HG03460 (cell line): ENCODE results near the gene DCANP1.

Source experiments
- ATAC-seq: cut with Tn5 transposase; IDR thresholded peaks from one replicate; pipeline ENCODE4 v1.9.1; 2021; ENCODE audit not compliant: unreplicated experiment

DCANP1 gene

GRCh38 chr5:135457424-135458071, 10.4 kb upstream of the DCANP1 start:
- peak; percentile 59 for ATAC-seq

DNA sequence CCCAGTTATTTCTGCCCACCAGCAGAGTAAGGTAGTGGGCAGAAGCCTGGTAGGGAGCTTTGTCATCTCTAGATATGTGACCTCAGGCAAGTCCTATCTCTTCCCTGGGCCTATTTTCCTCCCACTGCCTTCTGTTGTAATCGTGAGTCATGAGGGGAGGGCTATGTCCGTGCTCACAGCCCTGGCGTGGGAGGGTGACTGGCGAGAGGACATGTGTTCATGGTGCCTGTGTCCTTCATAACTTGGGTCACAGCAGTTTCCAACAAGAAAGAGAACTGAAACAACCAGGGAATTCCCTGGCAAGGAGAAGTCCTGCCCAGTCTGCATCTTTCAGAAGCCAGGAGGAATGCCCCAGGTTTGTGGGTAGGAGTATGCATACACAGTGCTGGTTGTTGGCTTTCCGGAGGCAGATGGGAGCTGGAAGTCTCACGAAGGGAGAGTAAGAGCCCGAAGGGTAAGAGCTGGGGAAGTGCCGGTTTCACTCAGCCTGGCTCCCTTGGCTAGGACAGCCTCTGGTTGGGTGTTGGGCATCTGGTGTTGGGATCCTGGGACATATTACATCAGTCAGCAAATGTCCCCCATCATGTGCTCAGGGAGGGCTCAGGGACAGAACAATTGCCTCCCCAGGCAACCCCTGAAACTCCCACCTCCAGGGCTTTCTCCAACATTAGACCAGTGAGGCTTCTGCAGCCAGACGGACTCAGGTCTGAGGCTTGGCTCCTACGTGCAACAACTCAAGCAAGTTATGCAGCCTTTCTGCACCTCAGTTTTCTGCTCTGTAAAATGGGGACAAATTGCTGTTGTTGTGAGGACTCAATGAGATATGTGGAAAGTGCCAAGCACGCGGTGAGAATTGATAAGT, 9.3 kb upstream of the DCANP1 start:
- ATAC-seq: no peak

DNA sequence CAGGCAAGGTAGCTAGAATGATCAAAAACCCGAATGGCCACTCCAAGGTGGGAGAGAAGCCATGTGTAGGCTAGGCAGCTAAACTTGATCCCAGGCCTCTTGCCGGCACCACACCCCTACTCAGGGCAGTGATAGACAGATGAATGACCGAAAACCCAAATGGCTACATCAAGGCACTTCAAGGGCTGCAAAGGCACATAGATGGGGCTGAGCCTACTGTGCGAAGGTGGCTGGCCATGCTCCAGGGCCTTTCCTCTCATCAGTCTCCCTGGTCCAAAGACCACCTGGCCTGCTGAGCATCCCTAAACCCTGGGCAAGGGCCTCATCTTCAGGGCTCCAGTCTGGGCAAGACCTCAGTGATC, 8.7 kb upstream of the DCANP1 start:
- no peak for ATAC-seq

- ATAC-seq: no peak
These were observed 7.8 kb upstream of the DCANP1 start for GRCh38 chr5:135454946-135455345.

GRCh38 chr5:135453613-135454012, 6.5 kb upstream of the DCANP1 start:
- ATAC-seq: no peak

DNA sequence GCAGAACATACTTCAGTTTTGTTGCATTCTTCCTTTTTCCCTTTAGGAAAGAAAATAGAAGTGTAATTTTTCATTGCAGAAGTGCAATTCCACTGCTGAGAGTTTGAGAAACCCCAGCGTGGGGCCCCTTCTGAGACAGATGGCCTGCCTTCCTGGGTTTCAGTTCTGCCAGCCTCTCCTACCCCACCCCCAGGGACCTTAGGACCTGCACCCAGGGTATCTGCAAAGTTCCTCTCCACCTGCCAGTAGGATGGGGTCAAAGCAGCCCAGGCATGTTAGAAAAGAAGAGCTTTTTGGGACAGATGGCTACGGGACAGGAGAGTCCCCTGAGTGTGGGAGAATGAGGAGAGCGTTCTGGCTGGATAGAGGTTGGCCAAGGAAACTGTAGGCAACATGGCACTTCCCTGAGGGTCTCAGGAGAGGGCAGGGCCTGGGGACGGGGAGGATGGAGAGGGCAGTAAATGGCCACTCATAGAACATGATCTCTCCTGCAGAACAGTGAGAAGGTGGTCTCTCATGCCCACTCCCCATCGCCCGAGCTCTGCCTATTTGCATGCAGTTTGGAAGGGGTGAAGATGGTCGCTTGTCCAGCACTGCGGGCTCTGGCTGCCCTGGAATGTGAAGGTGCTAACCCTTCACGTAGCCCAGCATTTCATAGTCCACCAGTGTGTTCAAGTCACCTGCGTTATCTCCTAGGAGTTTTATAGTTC, 5.3 kb upstream of the DCANP1 start, which contains the start of gene TIFAB:
TIFAB (minus strand) TSS at position 31 of the 710 bp plus-strand sequence. CDS start 2,412 bp downstream, outside the sequence.
- ATAC-seq: no peak

GRCh38 chr5:135451581-135452320, 4.6 kb upstream of the DCANP1 start:
- no peak for ATAC-seq

GRCh38 chr5:135450952-135451351, 3.8 kb upstream of the DCANP1 start:
- no peak for ATAC-seq

DNA sequence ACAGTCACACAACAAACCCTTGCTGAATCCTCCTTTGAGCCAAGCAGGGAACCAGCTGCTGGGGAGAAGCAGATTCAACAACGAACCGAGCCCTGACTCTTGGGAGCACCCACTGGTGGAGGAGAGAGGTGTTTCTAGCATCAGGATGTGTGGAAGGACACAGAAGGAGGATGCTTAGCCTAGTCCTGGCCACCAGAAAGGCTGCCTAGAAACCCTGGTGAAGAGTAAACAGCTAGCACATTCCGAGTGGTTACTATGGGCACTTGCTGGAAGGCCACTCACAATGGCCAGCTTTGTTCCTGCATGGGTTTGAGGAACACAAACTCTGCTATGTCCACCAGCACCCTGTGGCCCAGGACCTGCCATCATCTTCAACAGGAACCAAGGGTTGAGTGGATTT, 3.2 kb upstream of the DCANP1 start:
- no peak for ATAC-seq

DNA sequence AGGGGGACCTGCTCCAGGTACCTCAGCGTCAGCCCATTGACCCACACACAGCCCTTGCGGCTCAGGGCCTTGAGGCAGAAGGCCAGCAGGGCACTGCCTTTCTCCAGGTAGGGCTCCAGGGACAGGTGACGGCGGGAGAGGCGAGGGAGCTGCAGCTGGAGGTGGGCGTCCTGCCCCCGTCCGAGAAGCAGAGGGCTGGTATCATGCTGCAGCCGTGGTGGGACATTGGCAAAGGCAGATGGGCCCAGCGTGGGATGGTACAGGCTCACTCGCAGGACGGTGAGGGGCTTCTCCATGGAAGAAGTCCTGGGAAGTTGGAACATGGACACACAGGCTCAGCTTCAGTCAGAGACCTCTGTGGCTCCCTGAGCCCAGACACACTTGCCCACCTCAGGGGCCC, 2.5 kb upstream of the DCANP1 start:
- no peak for ATAC-seq

GRCh38 chr5:135448791-135449507, 1.8 kb upstream of the DCANP1 start:
- ATAC-seq: no peak

GRCh38 chr5:135448071-135448739, 1.1 kb upstream of the DCANP1 start:
- ATAC-seq: no peak

DNA sequence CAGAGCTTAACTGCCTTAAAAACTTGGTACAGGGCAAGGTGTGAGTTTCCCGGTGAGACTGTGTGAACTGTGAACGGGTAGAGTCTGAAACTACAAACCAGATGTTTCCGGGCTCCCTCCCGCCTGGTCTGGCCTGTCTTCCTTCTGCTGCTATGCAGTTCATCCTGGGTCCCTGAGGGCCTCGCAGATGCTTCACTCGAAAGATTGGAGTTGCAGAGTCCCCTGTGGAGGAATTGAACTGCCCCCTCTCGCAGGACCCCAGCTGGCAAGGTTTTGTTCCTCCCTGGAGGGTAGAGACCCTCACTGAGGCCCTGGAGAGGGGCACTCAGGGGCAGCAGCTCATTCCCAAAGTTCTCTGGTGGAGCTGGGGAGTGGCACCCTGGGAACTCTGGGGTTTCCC, 533 bp downstream of the DCANP1 start:
- no peak for ATAC-seq

- no peak for ATAC-seq
These were observed 942 bp downstream of the DCANP1 start for GRCh38 chr5:135446206-135446605.

DNA sequence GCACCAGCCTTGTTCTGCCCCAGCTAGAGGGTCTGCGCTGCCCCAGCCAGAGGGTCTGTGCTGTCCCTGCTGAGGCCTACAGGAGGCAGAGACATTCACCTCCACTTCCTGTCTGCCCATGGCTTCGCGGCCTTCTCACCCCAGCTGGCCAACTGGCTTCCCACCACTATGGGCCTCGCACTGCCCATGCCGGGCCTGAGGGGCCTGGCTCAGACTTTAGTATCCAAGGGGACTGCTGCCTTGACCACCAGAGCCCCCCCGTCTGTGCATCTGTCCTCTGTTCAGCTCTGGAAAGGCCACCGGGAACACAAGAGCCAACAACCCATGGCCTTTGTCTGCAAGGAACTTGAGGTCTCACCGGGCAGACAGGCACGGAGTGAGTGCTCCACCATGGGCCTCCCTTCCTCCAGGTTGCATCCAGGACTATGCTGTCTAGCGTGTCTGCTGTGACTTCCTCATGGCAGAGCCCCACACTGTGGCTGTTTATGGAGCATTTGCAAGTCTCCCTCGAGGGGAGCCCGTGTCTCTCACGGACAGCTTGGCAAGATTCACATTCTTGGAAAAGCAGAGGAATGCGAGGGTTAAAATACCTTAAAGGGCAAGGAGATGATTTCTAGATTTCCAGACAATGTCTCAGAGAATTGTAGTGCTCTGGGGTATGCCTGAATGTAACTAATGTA, 1.7 kb downstream of the DCANP1 start:
- no peak for ATAC-seq

GRCh38 chr5:135444881-135445280, 2.3 kb downstream of the DCANP1 start:
- ATAC-seq: no peak

- no peak for ATAC-seq
These were observed 2.8 kb downstream of the DCANP1 start for GRCh38 chr5:135444360-135444759.

DNA sequence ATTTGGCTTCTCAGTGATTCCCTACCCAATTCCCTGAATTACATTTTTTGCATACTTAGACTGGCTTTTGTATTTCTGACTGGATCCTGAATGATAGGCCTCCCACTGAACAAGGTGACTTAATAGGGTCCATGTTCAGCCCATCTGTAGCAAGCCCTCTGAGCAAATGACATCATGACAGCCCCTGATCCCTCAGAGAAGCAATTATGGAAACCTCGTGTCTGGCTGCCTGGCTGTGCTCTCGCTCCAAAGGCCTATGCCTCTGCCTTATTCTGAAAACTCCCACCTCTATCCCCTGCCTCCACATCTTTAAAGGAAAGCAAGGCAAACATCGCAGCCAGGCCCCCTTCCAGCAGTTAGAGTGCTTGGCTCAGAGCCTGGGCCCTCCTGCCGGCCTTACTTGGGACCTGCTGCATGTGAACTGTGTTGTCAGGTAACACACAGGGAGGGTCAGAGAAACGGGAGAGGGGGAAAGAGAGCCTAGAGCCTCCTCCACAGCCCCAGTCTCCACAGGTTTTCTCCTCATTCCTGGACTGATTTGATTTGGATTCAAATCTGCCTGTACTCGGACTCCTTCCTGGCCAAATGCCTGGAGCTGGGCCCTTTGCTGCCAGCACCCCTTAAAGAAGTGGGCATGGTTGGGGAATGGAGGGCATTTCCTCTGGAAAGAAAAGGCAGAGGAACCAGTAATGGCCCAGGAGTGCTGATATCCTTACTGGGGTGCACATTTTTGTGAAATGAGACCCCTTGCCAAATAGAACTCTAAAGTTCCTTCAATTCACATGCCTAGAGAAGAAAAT, 3.8 kb downstream of the DCANP1 start:
- no peak for ATAC-seq
